Fibroblast of villous mesenchyme (primary cell): ENCODE data around the gene PAPPA. TPM values are rescaled to one million over a fixed set of nuclear protein-coding genes. Genes with fewer than 3 reads are reported as not detected.

Experiments
- DNase-seq: peaks from one replicate; pipeline ENCODE4 v3.0.0-alpha.2; 2010; ENCODE audit warnings: low read depth
- H3K4me3 ChIP-seq: 2 replicates; pipeline ENCODE4 v1.5.1; 2011; ENCODE audit warnings: low read depth, mild to moderate bottlenecking, low read length
- total RNA-seq: library from RNA; depleted of rRNA; stranded (reverse); fragments of >200 nt; gene quantifications from 2 replicates; pipeline ENCODE4 v1.2.3, GENCODE V29; 2012
- TF ChIP-seq, protein P1 (sequence below): IDR thresholded peaks from 2 replicates; pipeline ENCODE4 v1.5.1; 2012; ENCODE audit warnings: low read depth, mild to moderate bottlenecking, low read length; ENCODE audit not compliant: insufficient read depth

The PAPPA gene
- total RNA-seq, 1 donor: 104 TPM

DNA sequence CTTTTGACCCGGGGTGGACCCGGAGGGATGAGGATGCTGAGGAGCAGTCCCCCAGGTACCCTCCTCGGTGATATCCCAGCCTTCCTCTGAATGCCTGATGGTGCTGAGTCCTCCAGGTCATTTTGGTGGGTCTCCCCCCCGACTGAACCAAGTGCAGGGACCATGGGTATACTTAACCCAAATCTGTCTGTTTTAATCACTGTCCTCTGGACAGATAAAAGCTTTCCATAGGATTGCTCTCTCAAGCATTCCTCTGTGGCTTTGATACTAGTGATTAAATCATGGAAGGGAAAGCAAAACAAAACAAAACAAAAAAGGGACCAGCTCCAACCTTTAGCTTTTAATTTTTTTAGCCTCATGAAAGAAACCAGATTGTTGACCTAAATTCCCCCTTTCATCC is 26.0 kb downstream of the PAPPA start:
- TF ChIP-seq, protein P1, sequence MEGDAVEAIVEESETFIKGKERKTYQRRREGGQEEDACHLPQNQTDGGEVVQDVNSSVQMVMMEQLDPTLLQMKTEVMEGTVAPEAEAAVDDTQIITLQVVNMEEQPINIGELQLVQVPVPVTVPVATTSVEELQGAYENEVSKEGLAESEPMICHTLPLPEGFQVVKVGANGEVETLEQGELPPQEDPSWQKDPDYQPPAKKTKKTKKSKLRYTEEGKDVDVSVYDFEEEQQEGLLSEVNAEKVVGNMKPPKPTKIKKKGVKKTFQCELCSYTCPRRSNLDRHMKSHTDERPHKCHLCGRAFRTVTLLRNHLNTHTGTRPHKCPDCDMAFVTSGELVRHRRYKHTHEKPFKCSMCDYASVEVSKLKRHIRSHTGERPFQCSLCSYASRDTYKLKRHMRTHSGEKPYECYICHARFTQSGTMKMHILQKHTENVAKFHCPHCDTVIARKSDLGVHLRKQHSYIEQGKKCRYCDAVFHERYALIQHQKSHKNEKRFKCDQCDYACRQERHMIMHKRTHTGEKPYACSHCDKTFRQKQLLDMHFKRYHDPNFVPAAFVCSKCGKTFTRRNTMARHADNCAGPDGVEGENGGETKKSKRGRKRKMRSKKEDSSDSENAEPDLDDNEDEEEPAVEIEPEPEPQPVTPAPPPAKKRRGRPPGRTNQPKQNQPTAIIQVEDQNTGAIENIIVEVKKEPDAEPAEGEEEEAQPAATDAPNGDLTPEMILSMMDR: no peak
- no peak for DNase-seq
- H3K4me3 ChIP-seq: no peak overlapping the region

DNA sequence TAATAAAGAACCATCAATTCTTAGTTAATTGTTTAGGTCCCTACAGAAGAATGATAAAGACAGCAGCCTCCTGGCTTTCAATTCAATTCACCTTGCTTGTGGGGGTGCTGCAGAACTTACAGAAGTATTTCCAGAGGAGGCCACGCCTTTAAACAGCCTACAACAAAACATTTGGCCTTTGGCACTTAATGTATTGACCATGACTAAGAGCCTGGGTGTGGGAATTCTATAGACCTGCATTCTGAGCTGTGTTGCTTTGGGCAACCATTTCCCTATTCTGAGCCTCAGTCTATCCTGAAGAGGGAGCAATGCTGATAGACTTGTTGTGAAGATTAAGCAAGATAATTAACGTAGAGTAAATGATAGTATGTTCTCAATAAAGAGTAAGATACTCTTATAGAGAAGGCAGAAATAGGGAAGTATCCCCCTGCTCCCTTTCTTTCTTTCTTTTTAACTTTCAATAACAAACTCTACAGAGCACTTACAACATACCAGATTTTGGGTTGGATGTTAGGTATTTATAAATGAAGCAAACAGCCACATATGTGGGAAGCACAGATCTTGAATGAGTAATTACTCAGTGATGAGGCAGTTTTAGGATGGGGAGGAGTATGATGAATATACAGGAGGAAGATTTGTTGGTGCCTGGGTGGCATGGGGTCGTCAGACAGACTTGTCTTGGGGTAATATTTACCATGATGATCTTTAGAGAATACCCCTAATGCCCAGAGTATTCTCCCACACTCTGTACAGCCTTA is 28.4 kb downstream of the PAPPA start:
- DNase-seq: peak; percentile 45
- TF ChIP-seq, protein P1: no peak
- H3K4me3 ChIP-seq: no peak overlapping the region

DNA sequence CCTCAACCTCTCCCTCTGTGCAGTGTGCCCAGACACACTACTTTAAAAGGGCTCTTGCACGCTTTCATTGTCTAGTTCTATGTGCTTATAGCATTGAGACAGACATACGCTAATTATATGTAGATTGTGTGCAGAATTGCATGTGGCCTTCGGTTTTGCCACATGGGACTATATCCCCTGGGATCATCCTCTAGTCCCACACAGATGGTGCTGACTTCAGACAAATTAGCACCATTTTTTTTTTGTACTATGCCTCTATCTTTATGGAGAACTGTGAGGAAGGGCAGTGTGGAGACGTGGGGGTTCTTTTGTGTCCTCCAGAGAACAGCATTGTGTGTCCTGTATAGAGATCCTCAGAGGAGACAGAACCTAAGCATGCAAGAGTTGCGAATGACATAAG is 29.3 kb downstream of the PAPPA start:
- TF ChIP-seq, protein P1: no peak
- DNase-seq: no peak
- no peak overlapping the region for H3K4me3 ChIP-seq

DNA sequence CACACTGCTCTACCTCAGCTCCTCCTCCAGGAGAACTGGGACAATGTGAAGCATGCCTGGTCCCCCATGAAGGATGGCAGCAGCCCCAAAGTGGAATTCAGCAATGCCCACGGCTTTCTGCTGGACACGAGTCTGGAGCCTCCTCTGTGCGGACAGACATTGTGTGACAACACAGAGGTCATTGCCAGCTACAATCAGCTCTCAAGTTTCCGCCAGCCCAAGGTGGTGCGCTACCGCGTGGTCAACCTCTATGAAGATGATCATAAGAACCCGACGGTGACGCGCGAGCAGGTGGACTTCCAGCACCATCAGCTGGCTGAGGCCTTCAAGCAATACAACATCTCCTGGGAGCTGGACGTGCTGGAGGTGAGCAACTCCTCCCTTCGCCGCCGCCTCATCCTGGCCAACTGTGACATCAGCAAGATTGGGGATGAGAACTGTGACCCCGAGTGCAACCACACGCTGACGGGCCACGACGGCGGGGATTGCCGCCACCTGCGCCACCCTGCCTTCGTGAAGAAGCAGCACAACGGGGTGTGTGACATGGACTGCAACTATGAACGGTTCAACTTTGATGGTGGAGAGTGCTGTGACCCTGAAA is 34.1 kb downstream of the PAPPA start:
- H3K4me3 ChIP-seq: no peak overlapping the region
- TF ChIP-seq, protein P1: no peak
- DNase-seq: no peak

DNA sequence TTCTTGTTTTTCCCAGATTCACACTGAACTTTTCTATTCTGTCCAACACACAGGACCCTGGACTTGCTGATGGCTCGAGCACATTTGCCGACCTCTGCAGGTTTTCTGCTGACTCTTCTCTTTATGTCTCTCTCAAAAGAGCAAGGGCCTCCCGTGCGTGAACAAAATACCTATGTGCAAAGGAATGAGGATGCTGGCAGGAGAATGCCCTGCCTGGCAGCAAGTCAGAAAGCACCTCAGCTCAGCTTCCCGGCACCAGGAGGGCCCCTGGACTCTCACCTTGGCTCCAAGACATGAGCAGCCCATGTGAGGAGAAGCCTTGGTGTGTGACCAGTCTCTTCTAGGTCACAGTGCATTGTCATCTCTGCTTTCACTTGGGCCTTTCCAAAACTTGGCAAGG is 36.1 kb downstream of the PAPPA start:
- H3K4me3 ChIP-seq: no peak overlapping the region
- TF ChIP-seq, protein P1: no peak
- DNase-seq: no peak

DNA sequence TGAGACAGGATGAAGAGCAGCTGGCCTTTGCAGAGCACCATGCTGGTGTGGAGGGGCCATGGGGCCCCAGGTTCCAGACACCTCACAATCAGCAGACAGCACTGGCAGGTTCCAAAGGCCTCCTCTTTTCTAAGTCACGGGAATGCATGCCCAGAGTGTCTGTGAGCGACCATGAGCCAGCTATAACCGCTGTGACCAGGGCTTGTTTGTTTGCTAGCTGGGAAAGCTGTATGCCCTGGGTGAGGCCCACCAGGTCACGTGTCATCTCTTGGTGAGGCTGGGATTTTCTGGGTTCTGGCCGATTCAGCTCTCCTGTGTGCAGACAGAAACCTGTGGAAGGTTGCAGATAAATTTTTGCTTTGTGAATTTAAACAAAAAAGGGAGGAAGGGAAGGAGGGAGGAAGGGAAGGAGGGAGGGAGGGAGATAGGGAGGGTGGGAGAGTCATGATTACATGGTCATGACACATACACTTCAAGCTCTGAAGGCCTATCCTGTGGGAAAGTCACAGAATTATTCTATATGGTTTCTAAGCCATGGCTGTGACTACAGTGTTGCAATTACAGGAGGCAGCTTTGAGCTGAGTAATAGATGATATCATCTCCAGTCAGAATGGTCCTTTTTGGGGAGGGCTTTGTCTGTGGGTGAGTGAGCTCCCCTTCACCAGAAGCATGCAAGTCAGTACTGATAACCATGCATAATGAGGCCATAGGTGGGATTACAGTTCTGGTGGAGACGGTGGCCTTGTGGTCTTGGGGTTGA is 37.2 kb downstream of the PAPPA start:
- TF ChIP-seq, protein P1: no peak
- H3K4me3 ChIP-seq: no peak overlapping the region
- peak; percentile 65 for DNase-seq
